Muscle layer of duodenum (tissue), 2 donors: ENCODE results near the gene ID3.
"Not testable (repeated sequence)": the region's sequence is repeated elsewhere in the genome, so short reads cannot be mapped to it uniquely, and the experiment has no call there.

Experiments
- H3K27ac ChIP-seq: one replicate; pipeline ENCODE4 v1.7.0; 2013; ENCODE audit warnings: mild to moderate bottlenecking, low read length
- H3K27me3 ChIP-seq: one replicate; pipeline ENCODE4 v1.7.0; 2013; ENCODE audit warnings: low read depth, mild to moderate bottlenecking, control low read depth, low read length
- H3K36me3 ChIP-seq, 2 donors: one replicate each; pipeline ENCODE4 v1.7.0; 2013; ENCODE audit warnings: low read length in 2 of 2, control low read depth in 1 of 2, mild to moderate bottlenecking in 1 of 2; ENCODE audit not compliant: insufficient read depth in 2 of 2, control insufficient read depth in 1 of 2
- H3K4me1 ChIP-seq, 2 donors: one replicate each; pipeline ENCODE4 v1.7.0; 2013; ENCODE audit warnings: low read length in 2 of 2, mild to moderate bottlenecking in 2 of 2, control low read depth in 1 of 2, moderate library complexity in 1 of 2; ENCODE audit not compliant: insufficient read depth in 2 of 2, control insufficient read depth in 1 of 2
- H3K4me3 ChIP-seq, 2 donors: one replicate each; pipeline ENCODE4 v1.7.0; 2013; ENCODE audit warnings: low read length in 2 of 2, low read depth in 1 of 2, mild to moderate bottlenecking in 1 of 2
- H3K9me3 ChIP-seq, 2 donors: one replicate each; pipeline ENCODE4 v1.7.0; 2013; ENCODE audit warnings: low read length in 2 of 2, control low read depth in 1 of 2, mild to moderate bottlenecking in 1 of 2; ENCODE audit not compliant: control insufficient read depth in 1 of 2
- donor health status: healthy.

ID3 gene

GRCh38 chr1:23543707-23544443 lies 15.4 kb downstream of the ID3 start:
- no peaks in the 10 kb centered on the region for H3K9me3 ChIP-seq
- H3K27me3 ChIP-seq: no peaks in the 10 kb centered on the region
- no peak overlapping the region for H3K27ac ChIP-seq
- no peak overlapping the region for H3K4me3 ChIP-seq
- peaks cover 0 to 10% of the 10 kb centered on the region in 2 donors for H3K4me1 ChIP-seq
- H3K36me3 ChIP-seq: no peaks in the 10 kb centered on the region

- not testable (repeated sequence) for H3K9me3 ChIP-seq, H3K36me3 ChIP-seq, H3K4me3 ChIP-seq, H3K27me3 ChIP-seq, H3K27ac ChIP-seq, H3K4me1 ChIP-seq
These were observed 16.4 kb downstream of the ID3 start for GRCh38 chr1:23542940-23543339.

- H3K27ac ChIP-seq: no peak overlapping the region
These were observed 19.5 kb downstream of the ID3 start for GRCh38 chr1:23539698-23540266.

GRCh38 chr1:23537296-23537973 lies 21.9 kb downstream of the ID3 start:
- Histone ChIP-seq H3K36me3 (no peaks in the 10 kb centered on the region), H3K27ac (no peak overlapping the region), H3K4me1 (peaks cover 0 to 5% of the 10 kb centered on the region in 2 donors), H3K9me3 (no peaks in the 10 kb centered on the region), H3K4me3 (no peak overlapping the region), H3K27me3 (no peaks in the 10 kb centered on the region)

More at GRCh38 chr1:23539698-23540266, 19.5 kb downstream of the ID3 start:
- Histone ChIP-seq H3K9me3 (no peaks in the 10 kb centered on the region), H3K27me3 (no peaks in the 10 kb centered on the region), H3K4me3 (no peak overlapping the region), H3K36me3 (no peaks in the 10 kb centered on the region), H3K4me1 (peaks cover 0 to 6% of the 10 kb centered on the region in 2 donors)

- Histone ChIP-seq H3K4me3 (no peak overlapping the region), H3K4me1 (peaks cover 21 to 24% of the 10 kb centered on the region in 2 donors), H3K9me3 (no peaks in the 10 kb centered on the region), H3K27me3 (no peaks in the 10 kb centered on the region), H3K27ac (no peak overlapping the region), H3K36me3 (no peaks in the 10 kb centered on the region)
These were observed 25.9 kb downstream of the ID3 start for GRCh38 chr1:23533246-23534023.

GRCh38 chr1:23531562-23532094 lies 27.7 kb downstream of the ID3 start:
- no peaks in the 10 kb centered on the region for H3K9me3 ChIP-seq
- no peak overlapping the region for H3K27ac ChIP-seq
- peak overlapping the region; percentile 38 to 79 for H3K4me3 ChIP-seq
- H3K27me3 ChIP-seq: no peaks in the 10 kb centered on the region
- H3K4me1 ChIP-seq: peaks cover 23 to 28% of the 10 kb centered on the region in 2 donors
- H3K36me3 ChIP-seq: no peaks in the 10 kb centered on the region

GRCh38 chr1:23530747-23531561 lies 28.3 kb downstream of the ID3 start, which contains the start of gene E2F2:
Gene E2F2 (minus strand): TSS chr1:23531233. CDS start chr1:23530793, 440 bp downstream.
- no peaks in the 10 kb centered on the region for H3K36me3 ChIP-seq
- no peaks in the 10 kb centered on the region for H3K27me3 ChIP-seq
- peak within 1 kb of the TSS; percentile 82 for H3K27ac ChIP-seq
- H3K4me3 ChIP-seq: peak within 1 kb of the TSS; percentile 38 to 79
- H3K4me1 ChIP-seq: peaks cover 23 to 28% of the 10 kb centered on the region in 2 donors
- H3K9me3 ChIP-seq: no peaks in the 10 kb centered on the region

- Histone ChIP-seq H3K9me3 (no peaks in the 10 kb centered on the region), H3K27me3 (no peaks in the 10 kb centered on the region), H3K4me3 (peak overlapping the region; percentile 38 to 79), H3K27ac (peak overlapping the region; percentile 82), H3K4me1 (peaks cover 23 to 28% of the 10 kb centered on the region in 2 donors), H3K36me3 (no peaks in the 10 kb centered on the region)
These were observed 29.1 kb downstream of the ID3 start for GRCh38 chr1:23530087-23530746.

- H3K4me1 ChIP-seq: peaks cover 23 to 28% of the 10 kb centered on the region in 2 donors
- H3K27ac ChIP-seq: peak overlapping the region; percentile 82
These were observed 29.9 kb downstream of the ID3 start for GRCh38 chr1:23529146-23530086.

More at GRCh38 chr1:23529146-23530086, 29.9 kb downstream of the ID3 start:
- peak overlapping the region in 1 of 2 donors; percentile 38 for H3K4me3 ChIP-seq
- no peaks in the 10 kb centered on the region for H3K27me3 ChIP-seq
- H3K36me3 ChIP-seq: no peaks in the 10 kb centered on the region
- no peaks in the 10 kb centered on the region for H3K9me3 ChIP-seq
